Forelimb muscle (tissue), 1 donor: Measurements from ENCODE around the gene PRDX3. TPM values are rescaled to one million over a fixed set of nuclear protein-coding genes. Genes with fewer than 3 reads are reported as not detected.
"Not testable (repeated sequence)": the region's sequence is repeated elsewhere in the genome, so short reads cannot be mapped to it uniquely, and the experiment has no call there.

Experiments used
- DNase-seq: peaks from one replicate; pipeline ENCODE4 v3.0.0-alpha.2; 2013; ENCODE audit warnings: low read depth
- polyA plus RNA-seq: library from polyadenylated mRNA; unstranded; fragments of 120-200 nt; gene quantifications from one replicate; pipeline ENCODE4 v1.2.1, GENCODE V29; 2013; ENCODE audit not compliant: insufficient read length

The PRDX3 gene
- polyA plus RNA-seq, 1 donor, result 142 TPM

DNA sequence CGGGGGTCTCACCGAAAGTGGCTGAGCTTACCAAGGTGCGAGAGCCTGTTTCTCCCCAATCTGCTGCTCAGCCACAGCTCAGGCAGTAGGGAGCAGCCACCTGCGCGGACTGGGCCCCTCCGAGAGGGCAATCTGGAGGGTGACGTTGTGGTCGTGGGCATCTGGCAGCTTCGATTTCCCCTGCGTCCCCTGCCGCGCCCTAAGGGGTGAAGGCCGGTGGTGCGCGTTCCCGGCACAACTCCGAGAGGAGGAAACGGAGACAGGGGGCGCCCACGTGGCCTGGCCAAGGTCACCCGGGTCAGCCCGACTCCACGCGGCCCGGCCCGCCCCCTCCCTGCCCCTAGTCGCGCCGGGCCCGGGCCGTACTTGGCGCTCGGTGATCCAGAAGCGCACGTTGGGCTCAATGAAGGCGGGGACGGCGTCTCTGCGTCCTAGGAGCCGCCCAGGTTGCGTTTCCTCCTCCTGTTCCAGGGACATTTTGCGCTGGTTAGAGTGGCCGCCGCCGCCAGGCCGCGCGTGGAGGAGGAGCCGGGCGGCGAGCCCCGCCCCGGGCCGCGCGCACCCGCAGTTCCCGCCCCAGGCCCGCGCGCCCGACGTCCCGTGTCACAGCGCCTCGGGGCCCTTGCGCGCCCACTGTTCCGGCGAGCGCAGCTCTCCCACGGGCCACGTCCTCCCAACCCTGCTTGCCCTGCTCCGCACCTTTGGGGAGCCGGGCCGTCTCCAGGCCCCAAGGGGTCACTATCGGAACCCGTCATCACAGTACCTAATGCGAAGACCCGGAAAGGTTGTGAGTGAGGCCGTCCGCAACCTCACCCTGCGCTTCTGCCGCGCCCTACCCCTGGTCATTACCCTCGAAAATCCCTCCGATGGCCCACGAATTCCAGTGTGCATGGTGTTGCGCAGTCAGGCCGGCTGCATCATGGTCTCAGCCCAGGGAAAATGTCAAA, 13.2 kb downstream of the PRDX3 start, which contains the start of gene SFXN4:
SFXN4 (minus strand) TSS at position 544 of the 947 bp plus-strand sequence; CDS start at position 477, 67 bp downstream.
- no peak for DNase-seq

DNA sequence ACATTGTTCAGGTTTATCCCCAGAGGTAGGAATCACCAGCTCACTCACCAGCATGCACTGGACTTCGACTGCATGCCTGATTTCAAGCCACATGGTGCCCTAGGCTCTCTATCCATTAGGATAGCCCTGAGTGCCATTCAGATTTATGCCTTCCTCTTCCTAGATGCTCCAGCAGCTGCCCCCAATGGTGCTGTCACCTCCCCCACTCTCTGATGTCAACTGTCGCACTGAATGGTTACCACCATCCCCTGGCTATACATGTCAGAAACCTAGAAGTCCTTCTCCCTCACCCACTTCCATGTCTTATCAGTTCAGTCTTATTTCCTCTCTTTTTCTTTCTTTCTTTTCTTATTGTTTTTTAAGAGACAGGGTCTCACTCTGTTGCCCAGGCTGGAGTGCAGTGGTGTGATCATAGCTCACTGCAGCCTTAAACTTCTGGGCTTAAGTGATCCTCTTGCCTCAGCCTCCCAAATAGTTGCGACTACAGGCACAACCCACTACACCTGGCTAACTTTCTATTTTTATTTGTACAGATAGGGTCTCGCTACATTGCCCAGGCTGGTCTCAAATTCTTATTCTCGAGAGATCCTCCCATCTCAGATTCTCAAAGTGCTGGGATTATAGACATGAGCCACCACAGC, 16.0 kb downstream of the PRDX3 start:
- no peak for DNase-seq

DNA sequence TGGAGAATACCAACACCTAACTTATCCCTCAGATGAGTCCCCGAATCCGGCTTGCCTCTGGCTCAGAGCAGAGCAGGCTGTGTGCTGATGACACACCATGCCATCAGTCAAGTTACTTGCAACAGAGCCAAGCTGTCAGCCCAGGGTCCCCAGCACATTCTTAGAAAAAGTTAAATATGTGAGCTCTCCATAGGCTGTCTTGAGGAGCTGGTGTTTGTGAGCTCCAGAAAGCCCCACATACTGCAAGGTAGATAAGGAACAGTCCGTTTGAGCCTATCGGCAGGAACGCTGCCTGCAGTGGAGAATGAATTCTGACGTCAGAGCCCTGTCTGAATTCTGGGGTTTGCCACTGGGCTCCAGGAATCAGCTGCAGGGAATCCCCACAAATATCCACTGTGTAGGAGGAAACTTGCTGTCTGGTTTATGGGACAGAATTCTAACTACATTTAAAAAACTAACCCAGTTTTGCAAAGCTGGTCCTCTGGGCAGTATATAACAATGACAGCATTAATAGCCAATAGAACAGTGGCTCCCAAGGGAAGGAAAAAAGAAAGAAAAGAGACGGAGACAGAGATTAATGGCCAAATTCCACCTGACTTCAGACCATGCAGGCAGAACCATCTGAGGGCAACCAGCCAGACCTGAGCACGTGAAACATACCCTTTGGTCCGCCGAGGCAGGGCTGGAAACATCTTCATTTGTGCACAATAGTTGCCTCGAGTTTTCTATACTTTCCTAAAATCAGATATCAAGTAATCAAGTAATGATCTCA, 16.7 kb downstream of the PRDX3 start:
- DNase-seq, result no peak

DNA sequence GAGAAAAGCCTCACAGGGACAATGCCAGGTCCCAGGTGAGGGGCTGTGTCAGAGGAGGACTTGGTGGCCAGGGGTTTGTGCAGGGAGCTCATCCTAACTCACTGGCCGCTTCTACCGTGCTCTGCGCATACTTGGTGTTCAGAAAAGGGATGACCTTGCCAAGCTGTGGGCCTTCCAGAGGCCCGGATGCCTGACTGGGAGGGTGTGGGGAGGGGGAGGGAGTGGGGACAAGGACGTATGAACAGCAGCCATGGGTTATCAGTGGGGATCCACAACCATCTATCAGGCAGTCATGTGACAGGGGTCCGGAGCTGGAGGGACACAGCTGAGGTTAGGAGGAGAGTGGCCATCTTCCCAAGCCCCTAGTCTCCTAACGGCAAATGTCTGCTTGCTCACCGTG, 19.3 kb downstream of the PRDX3 start:
- no peak for DNase-seq

DNA sequence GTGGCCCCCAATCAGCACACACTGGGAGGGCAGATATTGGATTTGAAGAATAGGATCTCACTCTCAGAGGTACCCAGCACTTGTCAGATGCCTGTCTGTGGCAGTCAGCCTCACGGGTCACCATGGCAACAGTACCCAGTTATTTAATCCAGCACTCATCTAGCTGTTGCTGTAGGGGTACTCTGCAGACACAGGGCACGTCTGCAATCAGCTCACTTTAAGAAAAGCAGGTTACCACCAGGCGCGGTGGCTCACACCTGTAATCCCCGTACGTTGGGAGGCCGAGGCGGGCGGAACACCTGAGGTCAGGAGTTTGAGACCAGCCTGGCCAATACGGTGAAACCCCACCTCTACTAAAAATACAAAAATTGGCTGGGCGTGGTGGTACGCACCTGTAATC, 25.0 kb downstream of the PRDX3 start:
- no peak for DNase-seq

DNA sequence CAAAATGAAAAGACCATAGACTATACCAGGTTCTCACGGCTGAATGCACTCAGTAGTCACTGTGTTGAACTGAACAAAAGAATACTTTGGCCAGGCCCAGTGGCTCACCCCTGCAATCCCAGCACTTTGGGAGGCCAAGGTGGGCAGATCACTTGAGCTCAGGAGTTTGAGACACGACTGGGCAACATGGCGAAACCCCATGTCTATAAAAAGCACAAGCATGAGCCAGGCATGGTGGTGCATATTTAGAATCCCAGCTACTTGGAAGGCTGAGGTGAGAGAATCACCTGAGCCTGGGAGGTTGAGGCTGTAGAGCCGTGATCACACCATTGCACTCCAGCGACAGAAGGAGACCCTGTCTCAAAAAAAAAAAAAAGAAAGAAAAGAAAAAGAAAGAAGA, 25.6 kb downstream of the PRDX3 start:
- no peak for DNase-seq

DNA sequence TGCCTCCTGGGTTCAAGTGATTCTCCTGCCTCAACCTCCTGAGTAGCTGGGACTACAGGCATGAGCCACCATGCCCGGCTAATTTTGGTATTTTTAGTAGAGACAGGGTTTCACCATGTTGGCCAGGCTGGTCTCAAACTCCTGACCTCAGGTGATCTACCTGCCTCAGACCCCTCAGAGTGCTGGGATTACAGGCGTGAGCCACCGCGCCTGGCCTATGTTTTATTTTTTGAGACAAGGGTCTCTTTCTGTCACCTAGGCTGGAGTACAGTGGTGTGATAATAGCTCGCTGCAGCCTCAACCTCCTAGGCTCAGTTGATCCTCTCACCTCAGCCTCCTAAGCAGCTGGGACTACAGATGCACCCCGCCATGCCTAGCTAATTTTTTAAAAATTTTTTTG, 27.0 kb downstream of the PRDX3 start:
- DNase-seq, result not testable (repeated sequence)

DNA sequence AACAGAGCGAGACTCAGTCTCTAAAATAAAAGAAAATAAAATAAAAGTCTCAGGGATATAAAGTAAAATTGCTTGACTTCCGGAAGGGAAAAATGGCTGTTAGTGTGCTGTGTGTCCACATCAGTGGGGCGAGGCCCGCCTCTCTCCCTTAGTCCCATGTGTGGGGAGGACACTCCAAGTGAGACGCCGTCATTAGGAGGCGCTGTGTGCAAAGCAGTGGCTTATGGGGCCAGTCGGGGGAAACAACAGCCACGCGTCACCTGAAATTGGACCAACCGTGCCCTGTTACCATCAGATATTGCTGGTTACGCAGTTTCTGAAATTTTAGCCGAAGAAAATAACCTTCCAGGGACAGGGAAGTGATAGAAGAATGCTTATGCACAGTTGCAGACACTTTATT, 28.9 kb downstream of the PRDX3 start:
- DNase-seq, result no peak

DNA sequence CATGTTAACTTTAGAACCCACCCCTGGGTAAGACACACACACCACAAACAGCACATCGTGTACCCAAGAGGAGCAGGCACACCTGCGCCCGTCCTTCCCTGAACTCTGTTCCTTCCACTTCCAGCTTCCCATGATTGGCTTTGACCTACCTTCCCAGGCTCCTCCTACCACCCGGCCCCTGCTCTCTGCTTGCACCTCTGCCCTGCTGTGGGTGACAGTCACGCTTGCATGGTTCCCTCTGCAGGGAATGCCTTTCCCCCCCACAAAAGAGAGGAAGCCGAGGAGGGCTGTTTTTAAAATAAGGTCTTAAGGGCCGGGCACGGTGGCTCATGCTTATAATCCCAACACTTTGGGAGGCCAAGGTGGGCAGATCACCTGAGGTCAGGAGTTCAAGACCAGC, 29.5 kb downstream of the PRDX3 start:
- DNase-seq, result no peak

DNA sequence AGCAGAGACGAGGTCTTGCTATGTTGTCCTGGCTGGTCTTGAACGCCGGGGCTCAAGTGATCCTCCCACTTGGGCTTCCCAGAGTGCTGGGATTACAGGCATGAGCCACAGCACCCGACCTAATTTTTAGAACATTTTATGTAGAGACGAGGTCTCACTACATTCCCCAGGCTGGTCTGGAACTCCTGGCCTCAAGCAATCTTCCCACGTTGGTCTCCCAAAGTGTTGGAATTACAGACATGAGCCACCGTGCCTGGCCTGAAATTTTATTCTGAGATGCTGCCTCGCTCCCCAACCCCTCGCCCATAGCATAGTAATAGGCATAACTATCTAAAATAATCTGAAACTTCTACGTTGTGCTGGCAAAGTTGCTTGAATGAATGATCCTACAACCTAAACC, 35.0 kb downstream of the PRDX3 start:
- no peak for DNase-seq

DNA sequence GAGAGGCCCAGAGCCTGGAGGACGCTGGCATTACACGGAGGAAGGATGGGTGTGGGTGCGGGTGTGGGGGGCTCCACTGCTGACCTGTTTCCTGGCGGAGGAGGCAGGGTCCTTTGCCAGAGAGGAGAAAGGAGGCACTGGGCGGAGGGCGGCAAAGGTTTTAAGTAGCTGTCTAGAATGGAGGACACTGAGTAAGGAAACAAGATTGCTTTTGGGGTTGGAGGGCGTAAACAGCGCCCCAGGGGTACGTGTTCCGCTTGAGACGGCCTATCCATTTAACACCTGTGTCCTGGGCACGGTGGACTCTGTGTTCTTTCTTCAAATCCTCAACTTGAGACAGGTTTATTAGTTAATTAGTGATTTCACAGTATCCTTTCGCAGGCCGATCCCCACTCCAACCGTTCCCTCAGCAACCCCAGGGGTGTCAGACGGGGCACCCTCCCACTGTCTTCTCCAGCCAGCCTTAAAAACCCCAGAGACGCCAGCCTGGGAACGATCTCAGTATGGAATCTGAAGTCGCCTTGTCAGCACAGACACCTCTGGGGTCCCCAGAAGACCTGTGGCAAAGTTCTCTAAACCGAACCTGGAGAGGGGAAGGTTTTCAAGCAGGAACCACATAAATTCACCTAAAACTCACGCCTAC, 37.9 kb downstream of the PRDX3 start:
- DNase-seq, result no peak

DNA sequence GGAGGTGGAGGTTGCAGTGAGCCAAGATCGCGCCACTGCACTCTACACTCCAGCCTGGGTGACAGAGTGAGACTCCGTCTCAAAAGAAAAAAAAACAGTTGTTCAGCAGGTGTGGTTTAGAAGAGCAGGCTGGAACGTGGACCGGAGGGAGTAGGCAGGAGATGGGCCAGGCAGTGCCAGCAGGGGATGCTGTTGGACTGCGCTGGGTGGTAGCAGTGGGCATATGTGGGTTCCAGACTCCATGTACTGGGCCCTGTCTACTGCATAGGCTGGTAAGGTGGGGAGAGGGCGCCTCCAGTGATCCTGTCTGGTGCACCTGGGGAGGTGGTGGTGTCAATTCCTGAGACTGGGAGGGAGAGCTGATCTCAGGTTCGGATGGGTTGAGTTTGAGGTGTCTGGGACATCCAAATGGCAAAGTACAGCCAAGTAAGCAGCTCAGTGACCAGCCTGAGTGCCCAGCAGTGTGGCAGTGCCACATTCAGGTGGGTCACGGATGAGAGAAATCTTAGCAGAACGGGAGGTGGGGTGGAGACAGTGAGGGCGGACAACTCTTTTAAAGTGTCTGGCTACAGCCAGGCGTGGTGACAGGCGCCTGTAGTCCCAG, 39.0 kb downstream of the PRDX3 start:
- no peak for DNase-seq

DNA sequence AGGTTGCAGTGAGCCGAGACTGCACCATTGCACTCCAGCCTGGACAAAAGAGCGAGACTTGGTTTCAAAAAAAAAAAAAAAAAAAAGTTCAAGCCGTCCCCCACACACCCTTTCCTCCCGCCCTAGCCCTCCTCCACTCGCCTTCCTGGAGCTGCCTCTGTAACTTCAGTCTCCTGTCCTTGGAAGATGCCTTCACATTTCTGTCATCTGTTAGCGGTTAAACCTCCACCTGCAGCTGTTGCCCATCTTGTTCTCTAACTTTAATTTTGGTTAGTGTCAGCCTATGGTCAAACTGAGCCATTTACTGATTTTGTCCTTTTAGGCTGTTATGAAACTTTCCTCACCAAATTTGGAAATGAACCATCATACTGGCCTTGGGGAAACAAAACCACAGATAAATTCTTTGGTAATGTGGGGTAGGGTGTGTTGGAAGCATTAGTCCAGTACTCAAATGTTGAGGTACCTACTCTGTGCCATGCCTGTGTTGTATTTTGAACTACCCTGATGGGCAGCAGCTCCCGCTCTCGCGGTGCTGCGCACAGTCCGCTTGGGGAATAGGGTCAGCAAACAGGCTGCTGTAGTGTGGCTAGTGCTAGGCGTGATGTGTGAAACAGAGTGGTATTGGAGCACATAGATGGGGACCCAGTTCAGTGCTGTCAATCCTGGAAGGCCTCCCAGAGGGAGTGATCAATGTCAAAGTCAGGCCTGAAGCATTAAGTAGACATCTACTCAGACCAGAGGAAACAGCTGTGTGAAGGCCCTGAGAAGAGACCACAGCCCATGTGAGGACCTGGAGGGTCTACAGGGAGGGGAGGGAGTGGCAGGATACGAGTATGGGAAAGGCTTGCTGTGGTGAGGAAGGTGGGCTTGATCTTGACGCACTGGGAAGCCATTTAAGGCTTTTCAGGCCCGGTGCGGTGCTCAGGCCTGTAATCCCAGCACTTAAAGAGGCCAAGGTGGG, 40.0 kb downstream of the PRDX3 start:
- no peak for DNase-seq

DNA sequence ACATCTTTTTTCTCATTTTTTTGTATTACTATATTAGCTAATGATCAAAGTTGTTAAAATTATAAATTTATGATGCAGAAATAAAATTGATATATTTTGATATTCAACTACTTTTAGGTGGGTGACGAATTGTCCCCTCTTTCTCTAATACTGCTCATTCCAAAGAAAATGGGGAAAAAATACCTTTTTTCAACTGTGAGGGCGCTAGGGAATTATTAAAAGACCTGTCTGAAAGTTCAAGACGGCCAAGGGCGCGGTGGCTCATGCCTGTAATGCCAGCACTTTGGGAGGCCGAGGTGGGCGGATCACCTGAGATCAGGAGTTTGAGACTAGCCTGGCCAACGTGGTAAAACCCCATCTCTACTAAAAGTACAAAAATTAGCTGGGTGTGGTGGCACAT, 40.7 kb downstream of the PRDX3 start:
- DNase-seq, result not testable (repeated sequence)

DNA sequence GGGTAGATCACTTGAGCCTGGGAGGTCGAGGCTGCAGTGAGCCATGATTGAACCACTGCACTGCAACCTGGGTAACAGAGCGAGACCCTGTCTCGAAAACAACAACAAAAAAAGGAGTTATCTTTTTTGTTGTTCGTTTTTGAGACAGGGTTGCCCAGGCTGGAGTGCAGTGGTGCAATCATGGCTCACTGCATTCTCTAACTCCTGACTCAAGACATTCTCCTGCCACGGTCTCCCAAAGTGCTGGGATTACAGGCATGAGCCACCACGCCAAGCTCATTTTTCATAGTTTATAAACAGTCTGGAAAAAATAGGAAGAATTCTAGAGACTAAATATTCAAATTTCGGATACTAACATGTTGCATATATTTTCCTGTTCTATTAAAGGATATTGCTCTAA, 42.5 kb downstream of the PRDX3 start:
- DNase-seq, result no peak

DNA sequence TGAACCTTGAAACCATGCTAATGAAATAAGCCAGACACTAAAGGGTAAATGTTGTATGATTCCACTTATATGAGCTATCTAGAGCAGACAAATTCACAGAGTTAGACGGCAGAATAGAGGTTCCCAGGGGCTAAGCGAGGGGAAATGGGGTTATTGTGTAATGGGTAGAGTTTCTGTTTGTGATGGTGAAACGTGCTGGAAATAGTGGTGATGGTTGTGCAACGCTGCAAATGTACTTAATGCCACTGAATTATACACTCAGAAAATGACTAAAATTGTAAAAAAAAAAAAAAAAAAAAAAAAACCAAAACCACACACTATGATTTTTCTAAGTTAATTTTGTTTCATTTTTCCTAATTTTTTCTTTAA, 43.1 kb downstream of the PRDX3 start:
- no peak for DNase-seq

DNA sequence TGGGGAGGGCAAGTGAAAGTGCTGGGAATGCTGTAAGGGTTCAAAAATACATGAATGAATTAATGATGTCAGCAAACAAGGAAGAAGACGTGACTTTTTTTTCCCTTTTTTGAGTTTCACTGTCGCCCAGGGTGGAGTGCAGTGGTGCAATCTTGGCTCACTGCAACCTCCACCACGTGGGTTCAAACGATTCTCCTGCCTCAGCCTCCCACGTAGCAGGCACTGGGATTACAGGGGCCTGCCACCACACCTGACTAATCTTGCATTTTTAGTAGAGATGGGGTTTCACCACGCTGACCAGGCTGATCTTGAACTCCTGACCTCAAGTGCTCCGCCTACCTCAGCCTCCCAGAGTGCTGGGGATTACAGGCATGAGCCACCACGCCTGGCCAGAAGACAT, 44.7 kb downstream of the PRDX3 start:
- no peak for DNase-seq

DNA sequence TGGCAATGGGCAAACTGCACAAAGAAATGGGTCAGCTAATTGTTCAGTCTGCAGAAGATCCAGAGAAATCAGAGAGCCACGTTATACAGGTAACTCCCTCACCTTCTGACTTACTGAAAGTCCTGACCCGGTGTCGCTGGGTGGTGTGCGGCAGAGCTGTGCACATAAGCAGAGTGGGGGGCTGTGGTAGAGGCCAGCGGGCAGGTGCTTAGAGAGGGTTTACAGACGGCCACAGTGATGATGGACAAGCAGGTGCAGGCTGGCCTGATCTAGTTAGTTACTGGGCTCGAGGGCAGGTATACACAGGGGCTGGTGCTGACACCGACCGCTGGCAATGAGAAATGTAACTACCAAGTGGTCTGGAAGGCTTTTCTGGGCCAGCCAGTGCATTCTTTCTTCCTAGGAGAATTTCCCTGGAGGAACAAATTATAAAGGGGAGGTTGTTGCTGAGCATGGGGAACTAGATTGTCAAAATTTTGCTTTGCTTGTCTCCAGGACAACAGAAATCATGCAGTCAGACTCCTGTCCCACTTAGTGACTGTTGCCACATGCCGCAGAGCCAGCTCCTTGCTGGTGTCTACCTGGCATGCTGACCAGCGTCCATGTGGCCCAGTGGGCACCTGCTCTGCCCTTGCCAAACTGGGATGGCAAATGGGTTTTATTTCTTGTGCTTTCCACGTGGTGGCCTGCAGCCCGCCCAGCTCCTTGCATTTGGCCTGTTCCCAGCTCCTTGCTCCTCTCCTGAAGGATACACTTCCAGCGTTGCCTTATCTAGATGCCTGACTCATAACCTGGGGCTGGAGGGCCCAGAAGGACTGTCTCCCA, 45.9 kb downstream of the PRDX3 start:
- no peak for DNase-seq

DNA sequence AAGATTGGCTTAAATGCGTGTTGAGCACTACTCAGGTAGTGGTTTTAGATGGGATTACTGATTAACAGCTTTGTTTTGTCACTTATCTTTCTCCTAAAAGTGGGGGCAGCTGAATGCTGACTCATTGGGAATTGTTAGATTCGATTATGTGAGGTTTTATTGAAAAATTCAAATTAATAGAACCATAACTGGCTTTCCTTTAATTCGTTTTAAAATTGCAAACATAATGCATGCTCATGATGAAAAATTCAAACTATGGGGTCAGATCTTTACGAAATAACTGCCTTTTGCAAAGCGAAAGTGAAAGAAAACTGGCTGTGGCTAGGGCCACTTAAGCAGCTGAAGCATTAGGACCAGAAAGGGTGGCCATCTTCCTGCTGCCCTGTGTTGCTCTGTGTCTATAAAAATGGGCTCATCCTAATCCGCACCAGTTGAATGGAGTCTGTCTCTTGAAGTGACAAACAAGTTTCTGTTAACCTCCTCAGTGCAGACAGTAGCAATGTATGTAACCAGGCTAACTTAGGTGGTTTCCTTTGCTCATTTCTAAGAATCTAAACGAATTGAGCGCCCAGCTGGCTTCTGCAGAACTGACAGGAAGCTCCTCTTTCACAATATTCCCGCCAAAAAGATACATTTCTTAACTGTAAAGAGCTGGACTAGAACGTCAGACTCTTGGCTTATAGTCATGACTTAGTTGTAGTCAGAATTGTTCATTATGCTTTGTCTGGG, 46.9 kb downstream of the PRDX3 start:
- DNase-seq, result no peak
